Smooth muscle cell (in vitro differentiated cells): ENCODE data around the gene FAM184B. TPM values are rescaled to one million over a fixed set of nuclear protein-coding genes. Genes with fewer than 3 reads are reported as not detected.

Experiments
- DNase-seq: peaks from one replicate; lab custom pipeline; 2025; ENCODE audit not compliant: unreplicated experiment; lab: John Stamatoyannopoulos, UW
- H2AFZ ChIP-seq: fragments of 200-600 bp; sonication (generic); 2 replicates; pipeline ENCODE4 v1.6.0; 2016; ENCODE audit warnings: antibody characterized with exemption, low read depth, mild to moderate bottlenecking
- H3F3A ChIP-seq: fragments of 200-600 bp; sonication (generic); 2 replicates; pipeline ENCODE4 v1.6.0; 2017; ENCODE audit warnings: antibody characterized with exemption, low read depth
- H3K27ac ChIP-seq: fragments of 200-600 bp; sonication (generic); 2 replicates; pipeline ENCODE4 v1.5.1; 2016; ENCODE audit warnings: low read depth, mild to moderate bottlenecking
- H3K27me3 ChIP-seq: fragments of 200-600 bp; sonication (generic); 2 replicates; pipeline ENCODE4 v1.6.1; 2016; ENCODE audit warnings: low read depth, mild to moderate bottlenecking
- H3K36me3 ChIP-seq: fragments of 200-600 bp; sonication (generic); 2 replicates; pipeline ENCODE4 v1.5.1; 2016; ENCODE audit warnings: low read depth
- H3K4me1 ChIP-seq: fragments of 200-600 bp; sonication (generic); 2 replicates; pipeline ENCODE4 v1.5.1; 2016; ENCODE audit warnings: low read depth
- H3K4me2 ChIP-seq: fragments of 200-600 bp; sonication (generic); 2 replicates; pipeline ENCODE4 v1.6.0; 2016; ENCODE audit warnings: mild to moderate bottlenecking
- H3K4me3 ChIP-seq: fragments of 200-600 bp; sonication (generic); 2 replicates; pipeline ENCODE4 v1.5.1; 2016; ENCODE audit warnings: mild to moderate bottlenecking
- H3K79me2 ChIP-seq: fragments of 200-600 bp; sonication (generic); 2 replicates; pipeline ENCODE4 v1.6.0; 2016; ENCODE audit warnings: low read depth, mild to moderate bottlenecking
- H3K9ac ChIP-seq: fragments of 200-600 bp; sonication (generic); 2 replicates; pipeline ENCODE4 v1.6.0; 2016; ENCODE audit warnings: low read depth
- H3K9me3 ChIP-seq: fragments of 200-600 bp; sonication (generic); replicated peaks from 2 replicates; pipeline ENCODE4 v1.5.1; 2016; ENCODE audit warnings: low read depth
- H4K20me1 ChIP-seq: fragments of 200-600 bp; sonication (generic); 2 replicates; pipeline ENCODE4 v1.6.0; 2016; ENCODE audit warnings: low read depth
- CTCF ChIP-seq: fragments of 200-600 bp; sonication (generic); IDR thresholded peaks from 2 replicates; pipeline ENCODE4 v1.5.1; 2017; ENCODE audit warnings: borderline replicate concordance, mild to moderate bottlenecking, antibody characterized with exemption; ENCODE audit not compliant: insufficient read depth, poor library complexity, severe bottlenecking
- WGBS: methylation state at CpG from one replicate; pipeline ENCODE4 v1.1.7; 2016; ENCODE audit warnings: low lambda C conversion rate; 5-methylcytosine and 5-hydroxymethylcytosine counted together
- polyA plus RNA-seq: library from polyadenylated mRNA; unstranded; fragments of >200 nt; fragmentation: Nextera tagmentation; extraction: Ambion mirVana; gene quantifications from 2 replicates; pipeline ENCODE4 v1.2.1, GENCODE V29; 2016
- total RNA-seq: library from RNA; depleted of rRNA; stranded (reverse); fragments of >200 nt; gene quantifications from 2 replicates; pipeline ENCODE4 v1.2.3, GENCODE V29; 2014

Gene FAM184B
- total and polyA plus RNA-seq, 2 experiments from 2014 or later, result not detected

GRCh38 chr4:17758485-17758884 lies 22.9 kb downstream of the FAM184B start:
- Histone ChIP-seq H2AFZ (no peak overlapping the region), H3K4me3 (no peak overlapping the region), H3K27ac (no peak overlapping the region), H3K9me3 (no peaks in the 10 kb centered on the region), H3K36me3 (no peaks in the 10 kb centered on the region), H4K20me1 (no peaks in the 10 kb centered on the region), H3K4me2 (no peak overlapping the region), H3K79me2 (no peaks in the 10 kb centered on the region), H3K9ac (no peak overlapping the region), H3K27me3 (no peaks in the 10 kb centered on the region), H3K4me1 (no peaks in the 10 kb centered on the region), H3F3A (no peaks in the 10 kb centered on the region)
- 73% methylated on average over 5 of the region's 5 CpGs for WGBS
- no peak for TF ChIP-seq CTCF
- no peak for DNase-seq

- no peaks in the 10 kb centered on the region for H3K4me1 ChIP-seq
- H3K27ac ChIP-seq, result no peak overlapping the region
- no peaks in the 10 kb centered on the region for H4K20me1 ChIP-seq
- no peaks in the 10 kb centered on the region for H3K36me3 ChIP-seq
- no peaks in the 10 kb centered on the region for H3K27me3 ChIP-seq
- no peak for TF ChIP-seq CTCF
- no peaks in the 10 kb centered on the region for H3K79me2 ChIP-seq
- H3F3A ChIP-seq, result no peaks in the 10 kb centered on the region
- H3K4me3 ChIP-seq, result no peak overlapping the region
- H3K4me2 ChIP-seq, result no peak overlapping the region
- no peak overlapping the region for H3K9ac ChIP-seq
- 82% methylated on average over 1 of the region's 1 CpG for WGBS
- no peak for DNase-seq
- no peak overlapping the region for H2AFZ ChIP-seq
- H3K9me3 ChIP-seq, result no peaks in the 10 kb centered on the region
Measured at GRCh38 chr4:17757621-17758020, 23.8 kb downstream of the FAM184B start.

GRCh38 chr4:17753646-17754045 lies 27.8 kb downstream of the FAM184B start:
- H3K4me1 ChIP-seq, result no peaks in the 10 kb centered on the region
- TF ChIP-seq CTCF, result no peak
- 79% methylated on average over 2 of the region's 2 CpGs for WGBS
- H4K20me1 ChIP-seq, result no peaks in the 10 kb centered on the region
- no peaks in the 10 kb centered on the region for H3F3A ChIP-seq
- no peaks in the 10 kb centered on the region for H3K27me3 ChIP-seq
- H2AFZ ChIP-seq, result no peak overlapping the region
- no peaks in the 10 kb centered on the region for H3K79me2 ChIP-seq
- no peak for DNase-seq
- no peak overlapping the region for H3K27ac ChIP-seq
- no peak overlapping the region for H3K9ac ChIP-seq
- H3K4me2 ChIP-seq, result no peak overlapping the region
- H3K36me3 ChIP-seq, result no peaks in the 10 kb centered on the region
- no peaks in the 10 kb centered on the region for H3K9me3 ChIP-seq
- H3K4me3 ChIP-seq, result no peak overlapping the region

- H2AFZ ChIP-seq, result no peak overlapping the region
- H3K4me2 ChIP-seq, result no peak overlapping the region
- H3K79me2 ChIP-seq, result no peaks in the 10 kb centered on the region
- H3K27ac ChIP-seq, result no peak overlapping the region
- WGBS, result 87% methylated on average over 4 of the region's 4 CpGs
- no peaks in the 10 kb centered on the region for H3K9me3 ChIP-seq
- H3K27me3 ChIP-seq, result no peaks in the 10 kb centered on the region
- H3F3A ChIP-seq, result no peaks in the 10 kb centered on the region
- no peaks in the 10 kb centered on the region for H4K20me1 ChIP-seq
- H3K4me3 ChIP-seq, result no peak overlapping the region
- H3K4me1 ChIP-seq, result no peaks in the 10 kb centered on the region
- no peak overlapping the region for H3K9ac ChIP-seq
- no peak for DNase-seq
- H3K36me3 ChIP-seq, result no peaks in the 10 kb centered on the region
- no peak for TF ChIP-seq CTCF
Measured at GRCh38 chr4:17740702-17741101, 40.7 kb downstream of the FAM184B start.
